Stomach (tissue), 9 donors: ENCODE measurements around the gene ALG2. TPM values are rescaled to one million over a fixed set of nuclear protein-coding genes. Genes with fewer than 3 reads are reported as not detected.

Experiments
- DNase-seq, 2 donors: peaks; one replicate each; pipeline versions ENCODE4 v3.0.0 to v3.0.0-alpha.2; 2013 to 2019
- H3K27ac ChIP-seq, 5 donors: fragments of 200-600 bp in 4 of 5; sonication (generic) in 4 of 5; one replicate each; pipeline ENCODE4 v1.5.1; 2013 to 2019; ENCODE audit warnings: mild to moderate bottlenecking in 1 of 5, moderate library complexity in 1 of 5
- H3K27me3 ChIP-seq, 3 donors: fragments of 200-600 bp; sonication (generic); one replicate each; pipeline ENCODE4 v1.5.1; 2017 to 2019; ENCODE audit warnings: mixed run types in 1 of 3
- H3K36me3 ChIP-seq, 4 donors: fragments of 200-600 bp; sonication (generic); 1 replicate in 3 of 4; 2 replicates in 1 of 4; pipeline ENCODE4 v1.5.1; 2016 to 2019
- H3K4me1 ChIP-seq, 4 donors: fragments of 200-600 bp; sonication (generic); one replicate each; pipeline ENCODE4 v1.5.1; 2016 to 2019
- H3K4me3 ChIP-seq, 4 donors: fragments of 200-600 bp; sonication (generic) in 3 of 4; one replicate each; pipeline ENCODE4 v1.5.1; 2016 to 2019; ENCODE audit warnings: mild to moderate bottlenecking in 1 of 4
- H3K9me3 ChIP-seq, 4 donors: fragments of 200-600 bp; sonication (generic); one replicate each; pipeline ENCODE4 v1.5.1; 2016 to 2019
- CTCF ChIP-seq, 7 experiments: fragments of 450-650 bp in 4 of 7; fragments of 200-600 bp in 3 of 7; sonication (generic) in 3 of 7; IDR thresholded peaks; one replicate each; pipeline ENCODE4 v1.5.1; 2016 to 2019; ENCODE audit warnings: antibody characterized with exemption in 7 of 7, control low read depth in 2 of 7, mild to moderate bottlenecking in 1 of 7
- EP300 ChIP-seq: sonication (generic); formaldehyde crosslinking; IDR thresholded peaks from one replicate; pipeline ENCODE4 v1.6.1; 2017; ENCODE audit warnings: antibody characterized with exemption
- POLR2A ChIP-seq, 4 donors: fragments of 450-650 bp; IDR thresholded peaks; one replicate each; pipeline ENCODE4 v1.6.1; 2016; ENCODE audit warnings: antibody characterized with exemption in 4 of 4, control low read depth in 2 of 4, mild to moderate bottlenecking in 1 of 4, moderate library complexity in 1 of 4
- POLR2AphosphoS5 ChIP-seq, 3 donors: sonication (generic); formaldehyde crosslinking; IDR thresholded peaks; one replicate each; pipeline ENCODE4 v1.6.1; 2016; ENCODE audit warnings: antibody characterized with exemption in 3 of 3
- WGBS, 5 donors: extraction: QIAGEN DNeasy Blood & Tissue Kit in 3 of 5; methylation state at CpG; one replicate each; pipeline versions ENCODE4 v1.1.5 to v1.1.7; 2013 to 2018; 5-methylcytosine and 5-hydroxymethylcytosine counted together
- intact Hi-C: fragments of 100-400 bp; cut with DNase I; formaldehyde crosslinking; loops from one replicate; pipeline ENCODE4 v1.15.1; 2023; ENCODE audit warnings: low total_unique reads
- polyA plus RNA-seq, 3 donors: library from polyadenylated mRNA; stranded (reverse); fragments of 200-250 nt; gene quantifications; one replicate each; pipeline ENCODE4 v1.2.3, GENCODE V29; 2013
- total RNA-seq, 5 donors: library from RNA; depleted of rRNA; stranded (reverse); fragments of >200 nt; gene quantifications; one replicate each; pipeline versions ENCODE4 v1.1.0 to v1.2.3, GENCODE V29; 2014 to 2016
- donor health status: healthy with polysubstance abuse.
- donor health status: Bipolar disorder and iron deficiency.
- donor health status: healthy.

The ALG2 gene
- total and polyA plus RNA-seq, 8 donors: 1.8 to 33.9 (median 20.8) TPM

- peaks cover 0 to 8% (median 0%) of the 10 kb centered on the region in 3 donors for H3K27me3 ChIP-seq
- no peak for TF ChIP-seq EP300
- no peak for TF ChIP-seq POLR2AphosphoS5 (IDR thresholded peaks at IDR 0.05)
- TF ChIP-seq POLR2A (IDR thresholded peaks at IDR 0.05): no peak
- TF ChIP-seq CTCF (IDR thresholded peaks at IDR 0.05): no peak
- no peak overlapping the region for H3K27ac ChIP-seq
- no peak overlapping the region for H3K4me3 ChIP-seq
- no peaks in the 10 kb centered on the region for H3K4me1 ChIP-seq
- intact Hi-C loops: no loop called here
- 93 to 96% (median 96%) methylated on average over 3 of the region's 3 CpGs for WGBS, 5 donors
- H3K9me3 ChIP-seq: no peaks in the 10 kb centered on the region
- no peaks in the 10 kb centered on the region for H3K36me3 ChIP-seq
- DNase-seq: no peak
These were observed 31.0 kb downstream of the ALG2 start for GRCh38 chr9:99190597-99191283.

DNA sequence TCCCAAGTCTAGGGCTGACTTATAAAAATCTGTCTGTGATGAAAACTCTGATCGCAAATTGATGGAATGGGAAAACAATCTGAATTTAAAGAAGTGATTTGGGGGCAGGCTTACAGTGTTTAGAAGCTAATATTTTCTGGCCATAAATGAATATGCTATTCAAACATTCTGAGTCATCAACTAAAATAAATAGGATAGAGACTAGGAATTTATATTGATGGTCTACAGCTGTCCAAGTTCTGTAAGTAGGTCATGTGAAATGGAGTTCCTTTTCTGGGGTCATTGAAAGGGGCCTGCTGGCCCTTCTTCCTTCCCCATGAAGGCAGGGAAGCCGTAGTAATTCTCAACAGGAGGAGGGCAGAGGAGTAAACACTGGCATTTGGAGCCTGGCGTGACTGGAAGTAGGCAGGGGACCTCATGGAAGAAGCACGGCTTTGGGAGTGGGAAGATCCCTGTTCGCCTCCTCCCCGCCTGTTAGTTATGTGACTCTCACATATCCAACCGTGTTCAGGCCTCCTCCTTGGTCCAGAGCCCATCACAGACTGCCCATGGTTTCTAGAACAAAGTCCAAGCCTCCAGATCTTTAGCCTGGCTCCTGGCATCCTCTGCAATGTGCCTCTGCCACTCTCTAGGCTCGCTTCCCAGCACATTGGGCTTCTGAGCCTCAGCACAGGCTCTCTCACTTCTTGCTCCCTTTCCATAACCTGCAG lies 31.7 kb downstream of the ALG2 start:
- no peak for TF ChIP-seq POLR2AphosphoS5 (IDR thresholded peaks at IDR 0.05)
- no peak for TF ChIP-seq EP300
- TF ChIP-seq CTCF (IDR thresholded peaks at IDR 0.05): no peak
- TF ChIP-seq POLR2A (IDR thresholded peaks at IDR 0.05): no peak
- no peaks in the 10 kb centered on the region for H3K36me3 ChIP-seq
- no peak for DNase-seq
- peaks cover 0 to 2% (median 2%) of the 10 kb centered on the region in 4 donors for H3K4me1 ChIP-seq
- intact Hi-C loops: no loop called here
- peaks cover 0 to 8% (median 0%) of the 10 kb centered on the region in 3 donors for H3K27me3 ChIP-seq
- WGBS, 5 donors: 64 to 72% (median 67%) methylated on average over 8 of the region's 8 CpGs
- no peak overlapping the region for H3K4me3 ChIP-seq
- no peak overlapping the region for H3K27ac ChIP-seq
- H3K9me3 ChIP-seq: no peaks in the 10 kb centered on the region

DNA sequence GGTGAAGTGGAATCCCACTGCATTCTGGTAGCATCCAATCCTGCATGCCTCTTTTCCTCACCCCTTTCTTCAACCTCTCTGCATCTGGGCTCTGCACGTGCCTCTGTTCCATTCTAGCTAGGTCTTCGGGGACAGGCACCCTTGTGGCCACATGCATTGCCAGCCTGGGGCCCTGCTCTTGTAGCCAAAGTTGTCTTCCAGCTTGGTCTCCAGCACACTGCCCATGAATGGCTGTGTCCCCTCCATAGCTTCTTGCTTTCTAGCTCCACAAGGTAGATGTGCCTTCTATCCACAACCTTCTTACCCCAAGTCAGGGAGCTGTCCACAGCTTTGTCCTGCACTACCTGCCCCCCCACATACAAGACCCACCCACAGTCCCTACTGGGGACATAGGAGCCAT lies 32.6 kb downstream of the ALG2 start:
- Histone ChIP-seq H3K4me3 (no peak overlapping the region), H3K27ac (no peak overlapping the region), H3K9me3 (no peaks in the 10 kb centered on the region), H3K27me3 (peaks cover 0 to 8% (median 0%) of the 10 kb centered on the region in 3 donors), H3K36me3 (no peaks in the 10 kb centered on the region), H3K4me1 (peaks cover 0 to 11% (median 8%) of the 10 kb centered on the region in 4 donors)
- intact Hi-C loops: no loop called here
- WGBS, 5 donors: 51 to 90% (median 87%) methylated on average over 2 of the region's 2 CpGs
- TF ChIP-seq POLR2AphosphoS5 (IDR thresholded peaks at IDR 0.05) (no peak), EP300 (no peak), POLR2A (IDR thresholded peaks at IDR 0.05) (no peak), CTCF (IDR thresholded peaks at IDR 0.05) (no peak)
- no peak for DNase-seq

GRCh38 chr9:99187311-99187710 lies 34.4 kb downstream of the ALG2 start:
- Histone ChIP-seq H3K27me3 (peaks cover 0 to 8% (median 0%) of the 10 kb centered on the region in 3 donors), H3K4me1 (peaks cover 0 to 15% (median 10%) of the 10 kb centered on the region in 4 donors), H3K27ac (no peak overlapping the region), H3K36me3 (no peaks in the 10 kb centered on the region), H3K9me3 (no peaks in the 10 kb centered on the region), H3K4me3 (no peak overlapping the region)
- intact Hi-C loops: no loop called here
- TF ChIP-seq POLR2AphosphoS5 (IDR thresholded peaks at IDR 0.05): no peak
- TF ChIP-seq POLR2A (IDR thresholded peaks at IDR 0.05): no peak
- no peak for TF ChIP-seq CTCF (IDR thresholded peaks at IDR 0.05)
- TF ChIP-seq EP300: no peak
- DNase-seq: no peak
- 85 to 90% (median 86%) methylated on average over 4 of the region's 4 CpGs for WGBS, 5 donors
